Measurements from ENCODE around the gene OR5H14. TPM values are rescaled to one million over a fixed set of nuclear protein-coding genes. Genes with fewer than 3 reads are reported as not detected.

OR5H14 gene
- total RNA-seq = not detected
- not detected for polyA plus RNA-seq

DNA sequence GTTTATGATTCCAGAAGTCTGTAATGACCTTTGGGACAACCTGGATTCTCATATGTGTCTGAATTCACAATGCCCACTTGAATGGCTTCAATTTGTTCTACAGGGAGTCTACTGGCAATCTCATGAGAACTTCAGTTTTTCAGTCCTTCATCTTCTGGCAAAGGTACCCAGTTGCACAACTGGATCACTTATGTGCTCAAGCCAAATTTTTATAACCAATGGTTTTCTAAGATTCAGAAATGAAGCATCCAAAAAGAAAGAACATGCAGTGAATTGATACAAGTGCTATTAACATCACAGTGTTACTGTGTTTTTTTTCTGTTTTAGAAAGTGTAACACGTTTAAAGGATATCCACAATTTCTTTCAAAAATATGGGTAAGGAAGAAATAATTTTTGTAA is at the start of gene OR5H14:
OR5H14 (plus strand) TSS at position 301 of the 400 bp plus-strand sequence. CDS start 1,907 bp downstream, outside the sequence.
- TF ChIP-seq, protein P1, sequence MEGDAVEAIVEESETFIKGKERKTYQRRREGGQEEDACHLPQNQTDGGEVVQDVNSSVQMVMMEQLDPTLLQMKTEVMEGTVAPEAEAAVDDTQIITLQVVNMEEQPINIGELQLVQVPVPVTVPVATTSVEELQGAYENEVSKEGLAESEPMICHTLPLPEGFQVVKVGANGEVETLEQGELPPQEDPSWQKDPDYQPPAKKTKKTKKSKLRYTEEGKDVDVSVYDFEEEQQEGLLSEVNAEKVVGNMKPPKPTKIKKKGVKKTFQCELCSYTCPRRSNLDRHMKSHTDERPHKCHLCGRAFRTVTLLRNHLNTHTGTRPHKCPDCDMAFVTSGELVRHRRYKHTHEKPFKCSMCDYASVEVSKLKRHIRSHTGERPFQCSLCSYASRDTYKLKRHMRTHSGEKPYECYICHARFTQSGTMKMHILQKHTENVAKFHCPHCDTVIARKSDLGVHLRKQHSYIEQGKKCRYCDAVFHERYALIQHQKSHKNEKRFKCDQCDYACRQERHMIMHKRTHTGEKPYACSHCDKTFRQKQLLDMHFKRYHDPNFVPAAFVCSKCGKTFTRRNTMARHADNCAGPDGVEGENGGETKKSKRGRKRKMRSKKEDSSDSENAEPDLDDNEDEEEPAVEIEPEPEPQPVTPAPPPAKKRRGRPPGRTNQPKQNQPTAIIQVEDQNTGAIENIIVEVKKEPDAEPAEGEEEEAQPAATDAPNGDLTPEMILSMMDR (IDR thresholded peaks at IDR 0.05) = no peak
- no peak for DNase-seq
- WGBS, 2 donors = 30 to 33% methylated on average over 1 of the region's 1 CpG
- Histone ChIP-seq H3K9me3 (no peaks in the 10 kb centered on the region), H3K4me1 (no peaks in the 10 kb centered on the region), H3K27me3 (no peaks in the 10 kb centered on the region), H3K36me3 (no peaks in the 10 kb centered on the region), H3K27ac (no peak within 1 kb of the TSS), H3K4me3 (no peak within 1 kb of the TSS)
- ATAC-seq = no peak
- no peak for FAIRE-seq
- intact Hi-C loops (cut with DNase I) = no loop called here

GRCh38 chr3:98099848-98100247 is 47.4 kb upstream of the OR5H14 start:
- intact Hi-C loops (cut with DNase I) = no loop called here
- no peaks in the 10 kb centered on the region for H3K9me3 ChIP-seq
- 55 to 71% methylated on average over 4 of the region's 4 CpGs for WGBS, 2 donors
- ATAC-seq = no peak
- no peaks in the 10 kb centered on the region for H3K27me3 ChIP-seq
- no peak for DNase-seq
- TF ChIP-seq, protein P1 (IDR thresholded peaks at IDR 0.05) = no peak
- H3K36me3 ChIP-seq = no peaks in the 10 kb centered on the region
- no peaks in the 10 kb centered on the region for H3K4me1 ChIP-seq
- FAIRE-seq = no peak
- H3K4me3 ChIP-seq = no peak overlapping the region
- H3K27ac ChIP-seq = no peak overlapping the region

DNA sequence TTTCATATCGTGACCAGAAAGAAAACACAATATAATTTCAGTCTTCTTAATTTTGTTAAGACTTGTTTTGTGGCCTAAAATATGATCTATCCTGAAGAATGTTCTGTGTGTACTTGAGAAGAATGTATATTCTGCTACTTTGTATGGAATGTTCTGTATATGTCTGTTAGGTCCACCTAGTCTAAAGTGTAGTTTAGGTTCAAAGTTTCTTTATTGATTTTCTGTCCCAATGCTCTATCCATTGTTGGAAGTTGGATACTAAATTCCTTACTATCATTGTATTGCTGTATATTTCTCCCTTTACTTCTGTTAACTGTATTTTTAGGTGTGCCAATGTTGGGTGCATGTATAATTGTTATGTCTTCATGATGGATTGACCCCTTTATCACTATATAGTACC is 39.1 kb upstream of the OR5H14 start:
- TF ChIP-seq, protein P1 (IDR thresholded peaks at IDR 0.05) = no peak
- H3K4me3 ChIP-seq = no peak overlapping the region
- DNase-seq (no peak), ATAC-seq (no peak), FAIRE-seq (no peak)
- 34 to 37% methylated on average over 1 of the region's 1 CpG for WGBS, 2 donors
- H3K36me3 ChIP-seq = no peaks in the 10 kb centered on the region
- intact Hi-C loops (cut with DNase I) = no loop called here
- H3K27me3 ChIP-seq = no peaks in the 10 kb centered on the region
- H3K9me3 ChIP-seq = no peaks in the 10 kb centered on the region
- no peaks in the 10 kb centered on the region for H3K4me1 ChIP-seq
- H3K27ac ChIP-seq = no peak overlapping the region

GRCh38 chr3:98109807-98110549 is 37.3 kb upstream of the OR5H14 start:
- Histone ChIP-seq H3K27me3 (no peaks in the 10 kb centered on the region), H3K27ac (no peak overlapping the region), H3K4me3 (no peak overlapping the region), H3K9me3 (no peaks in the 10 kb centered on the region), H3K36me3 (no peaks in the 10 kb centered on the region), H3K4me1 (no peaks in the 10 kb centered on the region)
- intact Hi-C loops (cut with DNase I) = no loop called here
- TF ChIP-seq, protein P1 (IDR thresholded peaks at IDR 0.05) = no peak
- DNase-seq (peak in 1 of 6 donors; percentile 24), FAIRE-seq (no peak), ATAC-seq (no peak)
- 52 to 74% methylated on average over 4 of the region's 4 CpGs for WGBS, 2 donors

DNA sequence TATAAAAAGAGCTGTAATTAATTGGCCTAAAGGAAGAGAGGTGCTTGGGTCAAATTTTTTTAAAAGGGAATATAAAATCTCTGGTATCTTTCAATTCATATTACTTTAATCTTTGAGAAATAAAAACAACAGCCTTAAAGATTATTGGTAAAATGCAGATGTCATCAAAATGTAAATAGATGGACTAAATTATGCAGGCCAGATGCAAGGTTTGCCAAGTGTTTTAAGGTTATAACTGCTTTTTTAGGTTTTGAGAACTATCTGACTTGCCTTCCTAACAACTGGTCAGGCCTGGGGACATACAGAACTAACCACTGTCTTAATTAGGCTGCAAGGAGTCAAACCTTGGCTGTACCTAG is 36.8 kb upstream of the OR5H14 start:
- H3K9me3 ChIP-seq = no peaks in the 10 kb centered on the region
- no peak for DNase-seq
- H3K36me3 ChIP-seq = no peaks in the 10 kb centered on the region
- H3K4me1 ChIP-seq = no peaks in the 10 kb centered on the region
- no peaks in the 10 kb centered on the region for H3K27me3 ChIP-seq
- no peak for ATAC-seq
- H3K4me3 ChIP-seq = no peak overlapping the region
- no peak for FAIRE-seq
- intact Hi-C loops (cut with DNase I) = no loop called here
- TF ChIP-seq, protein P1 (IDR thresholded peaks at IDR 0.05) = no peak
- H3K27ac ChIP-seq = no peak overlapping the region
